Smooth muscle cell (in vitro differentiated cells): ENCODE results near the gene DNAH3. TPM values are rescaled to one million over a fixed set of nuclear protein-coding genes. Genes with fewer than 3 reads are reported as not detected.
A peak's percentile ranks its signal among the peaks of the same experiment; 100 is the strongest.

Source experiments
- DNase-seq: peaks from one replicate; lab custom pipeline; 2025; ENCODE audit not compliant: unreplicated experiment; lab: John Stamatoyannopoulos, UW
- H2AFZ ChIP-seq: fragments of 200-600 bp; sonication (generic); 2 replicates; pipeline ENCODE4 v1.6.0; 2016; ENCODE audit warnings: antibody characterized with exemption, low read depth, mild to moderate bottlenecking
- H3F3A ChIP-seq: fragments of 200-600 bp; sonication (generic); 2 replicates; pipeline ENCODE4 v1.6.0; 2017; ENCODE audit warnings: antibody characterized with exemption, low read depth
- H3K27ac ChIP-seq: fragments of 200-600 bp; sonication (generic); 2 replicates; pipeline ENCODE4 v1.5.1; 2016; ENCODE audit warnings: low read depth, mild to moderate bottlenecking
- H3K27me3 ChIP-seq: fragments of 200-600 bp; sonication (generic); 2 replicates; pipeline ENCODE4 v1.6.1; 2016; ENCODE audit warnings: low read depth, mild to moderate bottlenecking
- H3K36me3 ChIP-seq: fragments of 200-600 bp; sonication (generic); 2 replicates; pipeline ENCODE4 v1.5.1; 2016; ENCODE audit warnings: low read depth
- H3K4me1 ChIP-seq: fragments of 200-600 bp; sonication (generic); 2 replicates; pipeline ENCODE4 v1.5.1; 2016; ENCODE audit warnings: low read depth
- H3K4me2 ChIP-seq: fragments of 200-600 bp; sonication (generic); 2 replicates; pipeline ENCODE4 v1.6.0; 2016; ENCODE audit warnings: mild to moderate bottlenecking
- H3K4me3 ChIP-seq: fragments of 200-600 bp; sonication (generic); 2 replicates; pipeline ENCODE4 v1.5.1; 2016; ENCODE audit warnings: mild to moderate bottlenecking
- H3K79me2 ChIP-seq: fragments of 200-600 bp; sonication (generic); 2 replicates; pipeline ENCODE4 v1.6.0; 2016; ENCODE audit warnings: low read depth, mild to moderate bottlenecking
- H3K9ac ChIP-seq: fragments of 200-600 bp; sonication (generic); 2 replicates; pipeline ENCODE4 v1.6.0; 2016; ENCODE audit warnings: low read depth
- H3K9me3 ChIP-seq: fragments of 200-600 bp; sonication (generic); replicated peaks from 2 replicates; pipeline ENCODE4 v1.5.1; 2016; ENCODE audit warnings: low read depth
- H4K20me1 ChIP-seq: fragments of 200-600 bp; sonication (generic); 2 replicates; pipeline ENCODE4 v1.6.0; 2016; ENCODE audit warnings: low read depth
- CTCF ChIP-seq: fragments of 200-600 bp; sonication (generic); IDR thresholded peaks from 2 replicates; pipeline ENCODE4 v1.5.1; 2017; ENCODE audit warnings: borderline replicate concordance, mild to moderate bottlenecking, antibody characterized with exemption; ENCODE audit not compliant: insufficient read depth, poor library complexity, severe bottlenecking
- WGBS: methylation state at CpG from one replicate; pipeline ENCODE4 v1.1.7; 2016; ENCODE audit warnings: low lambda C conversion rate; 5-methylcytosine and 5-hydroxymethylcytosine counted together
- polyA plus RNA-seq: library from polyadenylated mRNA; unstranded; fragments of >200 nt; fragmentation: Nextera tagmentation; extraction: Ambion mirVana; gene quantifications from 2 replicates; pipeline ENCODE4 v1.2.1, GENCODE V29; 2016
- total RNA-seq: library from RNA; depleted of rRNA; stranded (reverse); fragments of >200 nt; gene quantifications from 2 replicates; pipeline ENCODE4 v1.2.3, GENCODE V29; 2014

The DNAH3 gene
- total and polyA plus RNA-seq, 2 experiments from 2014 or later, result not detected

DNA sequence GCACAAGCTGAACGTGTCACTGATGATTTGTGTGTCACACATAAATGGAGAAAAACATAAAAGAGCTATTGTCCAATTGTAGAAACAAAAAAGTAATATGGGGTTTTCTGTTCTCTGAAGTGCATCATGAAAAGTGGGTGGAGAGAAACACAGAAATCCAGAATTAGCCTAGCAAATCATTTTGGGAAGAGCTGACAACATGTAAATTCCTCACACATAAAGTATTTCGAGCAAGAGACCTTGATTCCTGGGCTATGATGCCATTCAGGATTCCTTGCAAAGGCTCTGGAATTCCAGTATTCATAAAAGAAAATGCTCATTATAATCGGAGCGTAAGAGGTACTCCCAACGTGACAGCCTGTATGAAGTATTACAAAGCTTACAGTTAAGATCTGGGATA lies 251.6 kb downstream of the DNAH3 start:
- no peak for TF ChIP-seq CTCF
- DNase-seq, result no peak
- peaks cover 29% of the 10 kb centered on the region for H3K4me1 ChIP-seq
- no peaks in the 10 kb centered on the region for H3K27me3 ChIP-seq
- H3K36me3 ChIP-seq, result no peaks in the 10 kb centered on the region
- H3K4me3 ChIP-seq, result peak overlapping the region; percentile 80
- H3K9me3 ChIP-seq, result no peaks in the 10 kb centered on the region
- peak overlapping the region; percentile 84 for H3K9ac ChIP-seq
- H3K79me2 ChIP-seq, result peaks cover 67% of the 10 kb centered on the region
- H4K20me1 ChIP-seq, result peaks cover 57% of the 10 kb centered on the region
- H2AFZ ChIP-seq, result no peak overlapping the region
- H3K4me2 ChIP-seq, result peak overlapping the region; percentile 91
- peak overlapping the region; percentile 94 for H3K27ac ChIP-seq
- no peaks in the 10 kb centered on the region for H3F3A ChIP-seq
- 16% methylated on average over 5 of the region's 5 CpGs for WGBS

DNA sequence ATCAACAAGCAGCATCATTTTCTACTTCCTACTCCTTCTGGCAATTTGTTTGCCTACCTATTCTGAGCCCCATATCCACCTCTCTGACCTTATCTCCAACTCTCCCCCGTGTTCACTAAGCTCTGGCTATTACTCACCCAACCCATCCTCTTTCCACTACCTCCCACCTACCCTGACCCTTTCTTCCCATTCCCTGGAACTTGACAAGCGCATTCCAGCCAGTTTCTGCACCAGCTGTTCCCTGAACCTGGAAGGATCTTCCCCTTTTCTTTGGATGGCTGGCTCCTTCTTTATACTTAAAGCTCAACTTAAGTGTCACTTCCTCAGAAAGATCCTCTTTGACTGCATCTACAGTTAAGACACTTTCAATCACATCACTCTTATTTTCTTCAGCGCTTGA lies 252.7 kb downstream of the DNAH3 start:
- H3K4me3 ChIP-seq, result peak overlapping the region; percentile 80
- no peak for DNase-seq
- H3K4me1 ChIP-seq, result peaks cover 27% of the 10 kb centered on the region
- 64% methylated on average over 3 of the region's 3 CpGs for WGBS
- H2AFZ ChIP-seq, result no peak overlapping the region
- peak overlapping the region; percentile 94 for H3K27ac ChIP-seq
- no peaks in the 10 kb centered on the region for H3K9me3 ChIP-seq
- no peaks in the 10 kb centered on the region for H3F3A ChIP-seq
- H3K79me2 ChIP-seq, result peaks cover 79% of the 10 kb centered on the region
- H3K36me3 ChIP-seq, result no peaks in the 10 kb centered on the region
- no peaks in the 10 kb centered on the region for H3K27me3 ChIP-seq
- no peak overlapping the region for H3K9ac ChIP-seq
- no peak for TF ChIP-seq CTCF
- H4K20me1 ChIP-seq, result peaks cover 68% of the 10 kb centered on the region
- peak overlapping the region; percentile 91 for H3K4me2 ChIP-seq

DNA sequence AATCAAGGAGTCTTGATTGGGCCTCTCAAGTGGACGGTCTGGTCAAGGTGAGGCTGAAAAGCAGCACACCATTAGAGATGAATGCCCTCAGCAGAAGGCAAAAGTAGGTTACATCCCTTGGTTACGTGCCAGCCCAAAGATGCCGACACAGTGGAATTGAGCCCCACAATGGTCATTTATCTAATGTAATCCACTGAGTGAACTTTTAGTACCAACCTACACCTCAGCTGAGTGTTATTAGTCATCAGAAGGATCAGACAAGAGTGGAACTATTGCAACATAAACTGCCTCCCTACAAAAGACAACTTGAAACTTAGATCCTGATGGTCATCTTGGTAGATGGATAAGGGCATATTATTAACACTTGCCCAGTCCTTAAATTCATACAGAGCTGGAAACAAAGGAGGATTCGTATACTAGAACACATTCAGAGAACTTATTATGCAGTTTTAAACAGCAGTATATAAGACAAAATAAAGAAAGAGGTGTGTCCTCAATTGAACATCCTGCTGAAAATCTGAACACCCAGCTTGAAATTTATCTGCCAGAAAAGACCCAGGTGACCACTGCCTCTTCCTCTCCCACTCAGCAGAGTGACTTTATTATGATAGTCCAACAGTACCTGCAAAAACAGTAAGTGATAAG lies 253.3 kb downstream of the DNAH3 start:
- H3K36me3 ChIP-seq, result no peaks in the 10 kb centered on the region
- TF ChIP-seq CTCF, result no peak
- no peak overlapping the region for H3K9ac ChIP-seq
- WGBS, result 74% methylated on average over 4 of the region's 4 CpGs
- H2AFZ ChIP-seq, result no peak overlapping the region
- H3K4me2 ChIP-seq, result peak overlapping the region; percentile 91
- no peaks in the 10 kb centered on the region for H3K9me3 ChIP-seq
- H3K27ac ChIP-seq, result peak overlapping the region; percentile 94
- peaks cover 80% of the 10 kb centered on the region for H3K79me2 ChIP-seq
- no peaks in the 10 kb centered on the region for H3K27me3 ChIP-seq
- H4K20me1 ChIP-seq, result peaks cover 73% of the 10 kb centered on the region
- no peaks in the 10 kb centered on the region for H3F3A ChIP-seq
- H3K4me1 ChIP-seq, result peaks cover 27% of the 10 kb centered on the region
- no peak for DNase-seq
- H3K4me3 ChIP-seq, result peak overlapping the region; percentile 80

GRCh38 chr16:20894388-20894787 lies 256.3 kb downstream of the DNAH3 start:
- no peak overlapping the region for H3K9ac ChIP-seq
- peaks cover 19% of the 10 kb centered on the region for H3K4me1 ChIP-seq
- WGBS, result 98% methylated on average over 2 of the region's 2 CpGs
- H3K27ac ChIP-seq, result no peak overlapping the region
- H3K79me2 ChIP-seq, result peaks cover 99% of the 10 kb centered on the region
- H3K4me2 ChIP-seq, result no peak overlapping the region
- no peak for DNase-seq
- H3F3A ChIP-seq, result no peaks in the 10 kb centered on the region
- no peak for TF ChIP-seq CTCF
- no peaks in the 10 kb centered on the region for H3K27me3 ChIP-seq
- peaks cover 100% of the 10 kb centered on the region for H4K20me1 ChIP-seq
- no peaks in the 10 kb centered on the region for H3K9me3 ChIP-seq
- no peak overlapping the region for H2AFZ ChIP-seq
- H3K36me3 ChIP-seq, result peaks cover 5% of the 10 kb centered on the region
- no peak overlapping the region for H3K4me3 ChIP-seq
